A673 (cell line): ENCODE measurements around the gene TGFA. TPM values are rescaled to one million over a fixed set of nuclear protein-coding genes. Genes with fewer than 3 reads are reported as not detected.
"Not testable (repeated sequence)": the region's sequence is repeated elsewhere in the genome, so short reads cannot be mapped to it uniquely, and the experiment has no call there.

Experiments
- BruUV-seq: library from RNA; stranded (reverse); fragments of 400-500 nt; replicated peaks from 2 replicates; lab custom pipeline; 2021; lab: Mats Ljungman, UMichigan
- CTCF ChIA-PET: fragments of 300-600 bp; sonication (Branson Sonifier 250); formaldehyde crosslinking; loops from one replicate; lab custom pipeline; 2022; ENCODE audit warnings: antibody characterized with exemption; lab: Charles Lee
- POLR2A ChIA-PET: fragments of 300-600 bp; sonication (Branson Sonifier 250); formaldehyde crosslinking; loops from one replicate; lab custom pipeline; 2022; ENCODE audit warnings: antibody characterized with exemption; ENCODE audit not compliant: low non-redundant PET; lab: Charles Lee
- DNase-seq: peaks from one replicate; pipeline ENCODE4 v3.0.0-alpha.2; 2015; ENCODE audit warnings: low spot score
- H3K27ac ChIP-seq: fragments of 200-600 bp; sonication (generic); 2 replicates; pipeline ENCODE4 v1.5.1; 2016; ENCODE audit warnings: mixed run types, low read depth, mild to moderate bottlenecking, mixed read lengths, antibody characterized with exemption, low read length; ENCODE audit not compliant: poor library complexity, severe bottlenecking
- H3K27me3 ChIP-seq: fragments of 200-600 bp; sonication (generic); replicated peaks from 2 replicates; pipeline ENCODE4 v1.6.1; 2017; ENCODE audit warnings: mixed run types, low read depth, mild to moderate bottlenecking, mixed read lengths, antibody characterized with exemption, low read length; ENCODE audit not compliant: insufficient read depth, poor library complexity
- H3K36me3 ChIP-seq: fragments of 200-600 bp; sonication (generic); 2 replicates; pipeline ENCODE4 v1.6.1; 2016; ENCODE audit warnings: mixed run types, mild to moderate bottlenecking, mixed read lengths, antibody characterized with exemption, low read length; ENCODE audit not compliant: insufficient read depth, poor library complexity, severe bottlenecking
- H3K4me1 ChIP-seq: fragments of 200-600 bp; sonication (generic); 2 replicates; pipeline ENCODE4 v1.6.1; 2017; ENCODE audit warnings: mixed run types, mild to moderate bottlenecking, mixed read lengths, antibody characterized with exemption, low read length; ENCODE audit not compliant: insufficient read depth, poor library complexity, severe bottlenecking
- H3K4me3 ChIP-seq: fragments of 200-600 bp; sonication (generic); 2 replicates; pipeline ENCODE4 v1.5.1; 2016; ENCODE audit warnings: low read depth, mixed run types, mild to moderate bottlenecking, mixed read lengths, low read length; ENCODE audit not compliant: poor library complexity, severe bottlenecking
- H3K9me3 ChIP-seq: fragments of 200-600 bp; sonication (generic); 2 replicates; pipeline ENCODE4 v1.6.1; 2016; ENCODE audit warnings: mixed run types, low read depth, mild to moderate bottlenecking, mixed read lengths, antibody characterized with exemption, low read length; ENCODE audit not compliant: poor library complexity, severe bottlenecking
- CTCF ChIP-seq: fragments of 300-800, 200-600 bp; sonication (generic); conservative IDR thresholded peaks from 2 replicates; pipeline ENCODE4 v1.5.1; 2017; ENCODE audit warnings: low read depth, mild to moderate bottlenecking, antibody characterized with exemption, low read length, moderate library complexity, mixed read lengths
- EZH2 ChIP-seq: fragments of 200-600 bp; sonication (generic); IDR thresholded peaks from 2 replicates; pipeline ENCODE4 v1.6.1; 2017; ENCODE audit warnings: borderline replicate concordance, low read depth, mild to moderate bottlenecking, mixed read lengths, antibody characterized with exemption, low read length; ENCODE audit not compliant: poor library complexity, severe bottlenecking
- intact Hi-C: fragments of 100-400 bp; cut with micrococcal nuclease; formaldehyde crosslinking; loops from one replicate; pipeline ENCODE4 v1.10.0; 2022; ENCODE audit not compliant: unreplicated experiment
- total RNA-seq: library from RNA; stranded (reverse); gene quantifications from 2 replicates; pipeline ENCODE4 v1.2.3, GENCODE V29; 2021

Gene TGFA
- total RNA-seq, 1 experiment from 2014 or later = 0.13 TPM

- BruUV-seq = no TSS peak
- Histone ChIP-seq H3K27me3 (peaks cover 19% of the 10 kb centered on the region), H3K9me3 (no peaks in the 10 kb centered on the region), H3K4me3 (no peak overlapping the region), H3K27ac (no peak overlapping the region), H3K36me3 (no peaks in the 10 kb centered on the region), H3K4me1 (peaks cover 3% of the 10 kb centered on the region)
- CTCF ChIA-PET = no interaction called here
- POLR2A ChIA-PET = no interaction called here
- intact Hi-C loops = no loop called here
- DNase-seq = no peak
- TF ChIP-seq EZH2 (no peak), CTCF (no peak)
These were observed 86.4 kb downstream of the TGFA start for GRCh38 chr2:70467237-70467636.

GRCh38 chr2:70466647-70467046, 87.0 kb downstream of the TGFA start:
- CTCF ChIA-PET, POLR2A ChIA-PET: not testable (repeated sequence)
- peaks cover 21% of the 10 kb centered on the region for H3K27me3 ChIP-seq

GRCh38 chr2:70463997-70464396, 89.6 kb downstream of the TGFA start:
- H3K4me3 ChIP-seq = no peak overlapping the region
- ChIA-PET POLR2A (no interaction called here), CTCF (no interaction called here)
- no peaks in the 10 kb centered on the region for H3K9me3 ChIP-seq
- no peaks in the 10 kb centered on the region for H3K4me1 ChIP-seq
- intact Hi-C loops = no loop called here
- no peak overlapping the region for H3K27ac ChIP-seq
- peaks cover 35% of the 10 kb centered on the region for H3K27me3 ChIP-seq
- no peaks in the 10 kb centered on the region for H3K36me3 ChIP-seq
- no TSS peak for BruUV-seq
- TF ChIP-seq CTCF = no peak
- no peak for TF ChIP-seq EZH2
- DNase-seq = no peak

More at GRCh38 chr2:70466647-70467046, 87.0 kb downstream of the TGFA start:
- H3K4me3 ChIP-seq, H3K27ac ChIP-seq, H3K36me3 ChIP-seq, BruUV-seq, H3K9me3 ChIP-seq, H3K4me1 ChIP-seq, DNase-seq, intact Hi-C loops: not testable (repeated sequence)

GRCh38 chr2:70463581-70463980, 90.0 kb downstream of the TGFA start:
- POLR2A ChIA-PET = no interaction called here
- no TSS peak for BruUV-seq
- CTCF ChIA-PET = no interaction called here
- no peak for TF ChIP-seq EZH2
- no peak for TF ChIP-seq CTCF
- Histone ChIP-seq H3K4me1 (no peaks in the 10 kb centered on the region), H3K9me3 (no peaks in the 10 kb centered on the region), H3K4me3 (no peak overlapping the region), H3K27ac (no peak overlapping the region), H3K36me3 (no peaks in the 10 kb centered on the region), H3K27me3 (peaks cover 39% of the 10 kb centered on the region)
- DNase-seq = no peak
- intact Hi-C loops = no loop called here
